Astrocyte (in vitro differentiated cells and primary cell): ENCODE data around the gene NUTM2F.
"Not testable (repeated sequence)": the region's sequence is repeated elsewhere in the genome, so short reads cannot be mapped to it uniquely, and the experiment has no call there.

ENCODE experiments used
- CTCF ChIP-seq: IDR thresholded peaks from 2 replicates; pipeline ENCODE4 v1.5.1; 2011; ENCODE audit warnings: low read depth, mild to moderate bottlenecking, inconsistent platforms, low read length, moderate library complexity; ENCODE audit not compliant: insufficient read depth
- EZH2 ChIP-seq: IDR thresholded peaks from 2 replicates; pipeline ENCODE4 v1.6.1; 2012; ENCODE audit warnings: mild to moderate bottlenecking, low read length, inconsistent platforms; ENCODE audit not compliant: insufficient read depth

- not testable (repeated sequence) for TF ChIP-seq CTCF, EZH2
Observed at GRCh38 chr9:94357158-94357557, 28.7 kb upstream of the NUTM2F start.
